Measurements from ENCODE around the gene FAM83C. TPM values are rescaled to one million over a fixed set of nuclear protein-coding genes. Genes with fewer than 3 reads are reported as not detected.

Gene FAM83C
- total and polyA plus RNA-seq, 9 of the 15 experiments (the other 6 are each of a cell fraction or from before 2014, with no cell fraction given), result not detected

DNA sequence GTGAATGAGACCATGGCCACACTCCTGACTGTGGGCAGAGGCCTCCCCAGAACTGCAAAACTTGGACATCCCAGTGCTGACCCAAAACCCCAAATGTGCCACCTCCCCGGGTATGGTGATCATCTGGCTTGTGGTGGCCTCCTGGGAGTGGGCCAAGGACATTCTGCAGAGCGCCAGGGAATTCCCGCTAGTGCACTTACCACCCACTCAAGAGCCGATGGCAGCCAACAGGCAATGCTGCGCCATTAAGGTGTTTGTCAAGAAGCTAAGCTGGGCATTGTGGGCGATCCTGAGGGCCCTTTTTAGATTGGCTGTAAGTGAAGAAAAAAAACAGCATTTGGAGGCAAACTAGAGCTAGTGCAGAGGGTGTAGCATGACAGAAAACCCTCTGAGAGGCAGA, 56.3 kb downstream of the FAM83C start (continued):
- TF ChIP-seq REST (IDR thresholded peaks at IDR 0.05; ENCODE audit: borderline replicate concordance) (no peak), REST (CRISPR knock-in tag; IDR thresholded peaks at IDR 0.05; ENCODE audit: low read depth) (no peak), DIDO1 (tag; IDR thresholded peaks at IDR 0.05; ENCODE audit: low read depth) (no peak)

Other genes starting within 250 kb of the FAM83C start
Only the 7 nearest of the 11 such genes appear.
- gene EDEM2, start 145.1 kb downstream of the FAM83C start, total RNA-seq (2014; rRNA removed), result 10.1 and 13.3 TPM in 2 replicates
- 8.6 and 9.7 TPM in 2 replicates for gene EDEM2, start 145.1 kb downstream of the FAM83C start, total RNA-seq (2014; rRNA removed; fragmentation: Illumina TruSeq; extraction: Trizol)
- gene EDEM2, start 145.1 kb downstream of the FAM83C start, total RNA-seq (2015; rRNA removed; fragmentation: Illumina TruSeq; extraction: Trizol), result 10.9 and 11.2 TPM in 2 replicates
- gene EDEM2, start 145.1 kb downstream of the FAM83C start, total RNA-seq (2021), result 9.8 and 10.4 TPM in 2 replicates
- 6.9 and 8.8 TPM in 2 replicates for gene EDEM2, start 145.1 kb downstream of the FAM83C start, polyA plus RNA-seq (2011; rRNA removed)
- 10.3 and 11.0 TPM in 2 replicates for gene EDEM2, start 145.1 kb downstream of the FAM83C start, polyA plus RNA-seq (2014; fragmentation: Illumina TruSeq; extraction: Trizol)
- 1 to 10 TPM; 7.3 to 9.1 TPM for gene EDEM2, start 145.1 kb downstream of the FAM83C start, polyA plus RNA-seq (2014; fragmentation: Nextera tagmentation; extraction: Ambion mirVana)
- gene EDEM2, start 145.1 kb downstream of the FAM83C start, polyA plus RNA-seq (2014; rRNA removed), result 5.5 and 6.9 TPM in 2 replicates
- gene PROCR, start 120.4 kb downstream of the FAM83C start, total RNA-seq (2014; rRNA removed), result 4.9 and 5.7 TPM in 2 replicates
- gene PROCR, start 120.4 kb downstream of the FAM83C start, total RNA-seq (2014; rRNA removed; fragmentation: Illumina TruSeq; extraction: Trizol), result 3.4 and 3.7 TPM in 2 replicates
- 3.8 and 4.0 TPM in 2 replicates for gene PROCR, start 120.4 kb downstream of the FAM83C start, total RNA-seq (2015; rRNA removed; fragmentation: Illumina TruSeq; extraction: Trizol)
- 4.1 and 4.5 TPM in 2 replicates for gene PROCR, start 120.4 kb downstream of the FAM83C start, total RNA-seq (2021)
- 5.3 and 7.1 TPM in 2 replicates for gene PROCR, start 120.4 kb downstream of the FAM83C start, polyA plus RNA-seq (2011; rRNA removed)
- gene PROCR, start 120.4 kb downstream of the FAM83C start, polyA plus RNA-seq (2014; fragmentation: Illumina TruSeq; extraction: Trizol), result 3.6 and 4.6 TPM in 2 replicates
- 1 to 10 TPM; 1.6 to 2.6 TPM for gene PROCR, start 120.4 kb downstream of the FAM83C start, polyA plus RNA-seq (2014; fragmentation: Nextera tagmentation; extraction: Ambion mirVana)
- 6.1 and 9.6 TPM in 2 replicates for gene PROCR, start 120.4 kb downstream of the FAM83C start, polyA plus RNA-seq (2014; rRNA removed)
- gene MMP24, start 65.7 kb downstream of the FAM83C start, total RNA-seq (2014; rRNA removed), result not detected in 2 replicates
- 0.03 TPM in 1 of 2 replicates, not detected in the other for gene MMP24, start 65.7 kb downstream of the FAM83C start, total RNA-seq (2014; rRNA removed; fragmentation: Illumina TruSeq; extraction: Trizol)
- 0.07 and 0.08 TPM in 2 replicates for gene MMP24, start 65.7 kb downstream of the FAM83C start, total RNA-seq (2015; rRNA removed; fragmentation: Illumina TruSeq; extraction: Trizol)
- 0.09 TPM in 1 of 2 replicates, not detected in the other for gene MMP24, start 65.7 kb downstream of the FAM83C start, total RNA-seq (2021)
- 0.03 and 0.05 TPM in 2 replicates for gene MMP24, start 65.7 kb downstream of the FAM83C start, polyA plus RNA-seq (2011; rRNA removed)
- 0.03 and 0.04 TPM in 2 replicates for gene MMP24, start 65.7 kb downstream of the FAM83C start, polyA plus RNA-seq (2014; fragmentation: Illumina TruSeq; extraction: Trizol)
- not detected for gene MMP24, start 65.7 kb downstream of the FAM83C start, polyA plus RNA-seq (2014; fragmentation: Nextera tagmentation; extraction: Ambion mirVana)
- not detected in 2 replicates for gene MMP24, start 65.7 kb downstream of the FAM83C start, polyA plus RNA-seq (2014; rRNA removed)
- 11.4 and 16.0 TPM in 2 replicates for gene MMP24OS, start 14.3 kb downstream of the FAM83C start, total RNA-seq (2014; rRNA removed)
- 3.8 and 5.6 TPM in 2 replicates for gene MMP24OS, start 14.3 kb downstream of the FAM83C start, total RNA-seq (2014; rRNA removed; fragmentation: Illumina TruSeq; extraction: Trizol)
- 10.4 and 12.6 TPM in 2 replicates for gene MMP24OS, start 14.3 kb downstream of the FAM83C start, total RNA-seq (2015; rRNA removed; fragmentation: Illumina TruSeq; extraction: Trizol)
- gene MMP24OS, start 14.3 kb downstream of the FAM83C start, total RNA-seq (2021), result 38.6 and 41.5 TPM in 2 replicates
- gene MMP24OS, start 14.3 kb downstream of the FAM83C start, polyA plus RNA-seq (2011; rRNA removed), result 13.1 and 16.3 TPM in 2 replicates
- 18.8 and 25.0 TPM in 2 replicates for gene MMP24OS, start 14.3 kb downstream of the FAM83C start, polyA plus RNA-seq (2014; fragmentation: Illumina TruSeq; extraction: Trizol)
- 1 to 10 TPM in 1 of 2 experiments, under 1 TPM in 1; 0.92 to 1.6 TPM for gene MMP24OS, start 14.3 kb downstream of the FAM83C start, polyA plus RNA-seq (2014; fragmentation: Nextera tagmentation; extraction: Ambion mirVana)
- gene MMP24OS, start 14.3 kb downstream of the FAM83C start, polyA plus RNA-seq (2014; rRNA removed), result 26.5 and 33.5 TPM in 2 replicates
- gene EIF6, start 7.7 kb downstream of the FAM83C start, total RNA-seq (2014; rRNA removed), result 200 and 244 TPM in 2 replicates
- 132 and 180 TPM in 2 replicates for gene EIF6, start 7.7 kb downstream of the FAM83C start, total RNA-seq (2014; rRNA removed; fragmentation: Illumina TruSeq; extraction: Trizol)
- 179 and 180 TPM in 2 replicates for gene EIF6, start 7.7 kb downstream of the FAM83C start, total RNA-seq (2015; rRNA removed; fragmentation: Illumina TruSeq; extraction: Trizol)
- 229 and 249 TPM in 2 replicates for gene EIF6, start 7.7 kb downstream of the FAM83C start, total RNA-seq (2021)
- 165 and 190 TPM in 2 replicates for gene EIF6, start 7.7 kb downstream of the FAM83C start, polyA plus RNA-seq (2011; rRNA removed)
- 247 and 288 TPM in 2 replicates for gene EIF6, start 7.7 kb downstream of the FAM83C start, polyA plus RNA-seq (2014; fragmentation: Illumina TruSeq; extraction: Trizol)
- gene EIF6, start 7.7 kb downstream of the FAM83C start, polyA plus RNA-seq (2014; fragmentation: Nextera tagmentation; extraction: Ambion mirVana), result 100 to 1,000 TPM; 807 to 832 TPM
- 230 and 241 TPM in 2 replicates for gene EIF6, start 7.7 kb downstream of the FAM83C start, polyA plus RNA-seq (2014; rRNA removed)
- gene UQCC1, start 119.5 kb upstream of the FAM83C start, total RNA-seq (2014; rRNA removed), result 33.8 and 50.9 TPM in 2 replicates
- 37.3 and 37.4 TPM in 2 replicates for gene UQCC1, start 119.5 kb upstream of the FAM83C start, total RNA-seq (2014; rRNA removed; fragmentation: Illumina TruSeq; extraction: Trizol)
- gene UQCC1, start 119.5 kb upstream of the FAM83C start, total RNA-seq (2015; rRNA removed; fragmentation: Illumina TruSeq; extraction: Trizol), result 37.7 and 38.9 TPM in 2 replicates
- gene UQCC1, start 119.5 kb upstream of the FAM83C start, total RNA-seq (2021), result 50.0 and 58.5 TPM in 2 replicates
- gene UQCC1, start 119.5 kb upstream of the FAM83C start, polyA plus RNA-seq (2011; rRNA removed), result 59.9 and 72.3 TPM in 2 replicates
- gene UQCC1, start 119.5 kb upstream of the FAM83C start, polyA plus RNA-seq (2014; fragmentation: Illumina TruSeq; extraction: Trizol), result 58.1 and 68.6 TPM in 2 replicates
- gene UQCC1, start 119.5 kb upstream of the FAM83C start, polyA plus RNA-seq (2014; fragmentation: Nextera tagmentation; extraction: Ambion mirVana), result 10 to 100 TPM; 31.9 to 67.9 TPM
- 58.9 and 72.2 TPM in 2 replicates for gene UQCC1, start 119.5 kb upstream of the FAM83C start, polyA plus RNA-seq (2014; rRNA removed)
- gene GDF5, start 145.8 kb upstream of the FAM83C start, total RNA-seq (2014; rRNA removed), result not detected in 2 replicates
- gene GDF5, start 145.8 kb upstream of the FAM83C start, total RNA-seq (2014; rRNA removed; fragmentation: Illumina TruSeq; extraction: Trizol), result not detected in 2 replicates
- gene GDF5, start 145.8 kb upstream of the FAM83C start, total RNA-seq (2015; rRNA removed; fragmentation: Illumina TruSeq; extraction: Trizol), result not detected in 2 replicates
- gene GDF5, start 145.8 kb upstream of the FAM83C start, total RNA-seq (2021), result not detected in 2 replicates
- not detected in 2 replicates for gene GDF5, start 145.8 kb upstream of the FAM83C start, polyA plus RNA-seq (2011; rRNA removed)
- gene GDF5, start 145.8 kb upstream of the FAM83C start, polyA plus RNA-seq (2014; fragmentation: Illumina TruSeq; extraction: Trizol), result not detected in 2 replicates
- gene GDF5, start 145.8 kb upstream of the FAM83C start, polyA plus RNA-seq (2014; fragmentation: Nextera tagmentation; extraction: Ambion mirVana), result under 1 TPM in 1 of 2 experiments, not detected in 1; 0.01 TPM
- gene GDF5, start 145.8 kb upstream of the FAM83C start, polyA plus RNA-seq (2014; rRNA removed), result not detected in 2 replicates